Activated T-helper 1 cell treated with Interleukin-2 at 50 U/mL for 16 hours (primary cell): Measurements from ENCODE around the gene RHO.
"Not testable (repeated sequence)": the region's sequence is repeated elsewhere in the genome, so short reads cannot be mapped to it uniquely, and the experiment has no call there.

ENCODE experiments used
- DNase-seq: peaks from one replicate; pipeline ENCODE4 v3.0.0-alpha.2; 2020; ENCODE audit warnings: low read depth

RHO gene

GRCh38 chr3:129543156-129543790, 14.8 kb downstream of the RHO start, which contains the start of gene H1-8:
H1-8 (plus strand) TSS chr3:129543175; CDS start chr3:129543219, 44 bp downstream.
- no peak for DNase-seq

GRCh38 chr3:129543999-129544398, 15.6 kb downstream of the RHO start:
- DNase-seq, result no peak

- not testable (repeated sequence) for DNase-seq
Observed at GRCh38 chr3:129545951-129546350, 17.5 kb downstream of the RHO start.

GRCh38 chr3:129547241-129547640, 18.8 kb downstream of the RHO start:
- no peak for DNase-seq

GRCh38 chr3:129548104-129548965, 19.9 kb downstream of the RHO start:
- no peak for DNase-seq

GRCh38 chr3:129549006-129549800, 20.8 kb downstream of the RHO start:
- no peak for DNase-seq

- no peak for DNase-seq
Observed at GRCh38 chr3:129549805-129550204, 21.4 kb downstream of the RHO start.

GRCh38 chr3:129552287-129553050, 24.0 kb downstream of the RHO start:
- no peak for DNase-seq

- no peak for DNase-seq
Observed at GRCh38 chr3:129553171-129553570, 24.7 kb downstream of the RHO start.

- no peak for DNase-seq
Observed at GRCh38 chr3:129553719-129554118, 25.3 kb downstream of the RHO start.

GRCh38 chr3:129554356-129555152, 26.1 kb downstream of the RHO start:
- no peak for DNase-seq

GRCh38 chr3:129555153-129555550, 26.7 kb downstream of the RHO start:
- DNase-seq, result no peak

GRCh38 chr3:129555616-129556357, 27.3 kb downstream of the RHO start:
- DNase-seq, result no peak

GRCh38 chr3:129556358-129556695, 27.9 kb downstream of the RHO start:
- DNase-seq, result no peak

GRCh38 chr3:129556890-129557547, 28.6 kb downstream of the RHO start:
- no peak for DNase-seq

GRCh38 chr3:129557548-129557894, 29.1 kb downstream of the RHO start:
- DNase-seq, result no peak

- DNase-seq, result no peak
Observed at GRCh38 chr3:129558081-129558771, 29.8 kb downstream of the RHO start.

- DNase-seq, result no peak
Observed at GRCh38 chr3:129558772-129559564, 30.5 kb downstream of the RHO start.
